Heart right ventricle (tissue), 16 donors: ENCODE results near the gene OR9Q1. TPM values are rescaled to one million over a fixed set of nuclear protein-coding genes. Genes with fewer than 3 reads are reported as not detected.
"Not testable (repeated sequence)": the region's sequence is repeated elsewhere in the genome, so short reads cannot be mapped to it uniquely, and the experiment has no call there.

Experiments used
- ATAC-seq, 8 donors: fragments of 200-7000 bp; cut with Tn5 transposase; one replicate each; pipeline ENCODE4 v1.9.1; 2020; ENCODE audit warnings: mild to moderate bottlenecking in 8 of 8, moderate library complexity in 8 of 8, moderate number of reproducible peaks in 1 of 8
- DNase-seq, 2 donors: peaks; one replicate each; pipeline ENCODE4 v3.0.0-alpha.2; 2020
- H3K27ac ChIP-seq, 10 donors: fragments of 200-600 bp; sonication (generic) in 2 of 10; one replicate each; pipeline versions ENCODE4 v1.5.0 to v1.8.0; 2020 to 2022; ENCODE audit warnings: mild to moderate bottlenecking in 3 of 10
- H3K27me3 ChIP-seq, 7 donors: fragments of 200-600 bp; one replicate each; pipeline ENCODE4 v1.8.0; 2021 to 2022; ENCODE audit warnings: mild to moderate bottlenecking in 2 of 7
- H3K36me3 ChIP-seq, 9 donors: fragments of 200-600 bp; sonication (generic) in 1 of 9; one replicate each; pipeline versions ENCODE4 v1.5.0 to v1.8.0; 2020 to 2022; ENCODE audit warnings: mild to moderate bottlenecking in 2 of 9
- H3K4me1 ChIP-seq, 9 donors: fragments of 200-600 bp; sonication (generic) in 1 of 9; one replicate each; pipeline versions ENCODE4 v1.5.0 to v1.8.0; 2020 to 2022; ENCODE audit warnings: mild to moderate bottlenecking in 4 of 9
- H3K4me3 ChIP-seq, 10 donors: fragments of 200-600 bp; sonication (generic) in 2 of 10; one replicate each; pipeline versions ENCODE4 v1.5.0 to v1.8.0; 2020 to 2022; ENCODE audit warnings: mild to moderate bottlenecking in 7 of 10, moderate library complexity in 2 of 10
- H3K9me3 ChIP-seq, 11 donors: fragments of 200-600 bp in 10 of 11; sonication (generic) in 2 of 11; one replicate each; pipeline versions ENCODE4 v1.5.0 to v1.8.0; 2013 to 2022; ENCODE audit warnings: mild to moderate bottlenecking in 2 of 11, control low read depth in 1 of 11, moderate library complexity in 1 of 11
- WGBS, 2 donors: extraction: QIAGEN DNeasy Blood & Tissue Kit; methylation state at CpG; one replicate each; pipeline ENCODE4 v1.1.7; 2013; ENCODE audit warnings: inconsistent platforms in 1 of 2; 5-methylcytosine and 5-hydroxymethylcytosine counted together
- intact Hi-C, 10 donors: fragments of 100-400 bp; cut with DNase I; formaldehyde crosslinking; loops; one replicate each; pipeline versions ENCODE4 v1.11.1 to v1.14.2; 2022
- polyA plus RNA-seq, 2 donors: library from polyadenylated mRNA; stranded (reverse); fragments of 200-250 nt; gene quantifications; one replicate each; pipeline ENCODE4 v1.2.3, GENCODE V29; 2013
- total RNA-seq, 10 donors: library from RNA; stranded (reverse); fragmentation: NEBNext Ultra II Directional in 3 of 10; extraction: Animal tissue kit (Norgen Biotek cat#: 25700) in 3 of 10; gene quantifications; one replicate each; pipeline versions ENCODE4 v1.2.1 to v1.2.4, GENCODE V29; 2021 to 2023
- TF ChIP-seq, protein P1 (sequence below), 9 donors: fragments of 200-600 bp; sonication (generic) in 2 of 9; IDR thresholded peaks; one replicate each; pipeline versions ENCODE4 v1.5.0 to v1.8.0; 2021 to 2022; ENCODE audit warnings: antibody characterized with exemption in 9 of 9, mild to moderate bottlenecking in 5 of 9, moderate library complexity in 1 of 9
- donor health status: Arrhythmogenic right ventricular cardiomyopathy.
- donor health status: ischemic (EF 13 %, LVEDD 7.1; RV severe dilation, severe dysfunction).
- donor health status: healthy with polysubstance abuse.
- donor health status: DM: no; HTN: yes; CAD: no.
- donor health status: DM: no; HTN: no; CAD: no.
- donor health status: ischemic (EF 25% LVEDD 6.9; RV normal size, moderate dysfunction).
- donor health status: ischemic (EF 25% LVEDD 5.7; RV mildly dilated, moderate dysfunction).
- donor health status: healthy.
- donor health status: DM: yes; HTN: yes; CAD: no.
- donor health status: Ischemic cardiomyopathy.
- donor health status: ischemic (EF 35%, LVEDD 5.7; RV mildly dilated, moderate dysfunction).
- donor health status: nonischemic (EF 11% LVEDD 7.7; RV severe dilation, severe dysfunction).
- donor health status: DM: yes; HTN: yes; CAD: no.
- donor health status: PGD.
- donor health status: ischemic (EF 29% LVEDD 5.4; RV normal size, mild dysfunction).
- donor health status: nonischemic (EF 23%, LVEDD 6.1; RV moderate dilation, normal function).

The OR9Q1 gene
- total and polyA plus RNA-seq, 12 donors, result not detected

DNA sequence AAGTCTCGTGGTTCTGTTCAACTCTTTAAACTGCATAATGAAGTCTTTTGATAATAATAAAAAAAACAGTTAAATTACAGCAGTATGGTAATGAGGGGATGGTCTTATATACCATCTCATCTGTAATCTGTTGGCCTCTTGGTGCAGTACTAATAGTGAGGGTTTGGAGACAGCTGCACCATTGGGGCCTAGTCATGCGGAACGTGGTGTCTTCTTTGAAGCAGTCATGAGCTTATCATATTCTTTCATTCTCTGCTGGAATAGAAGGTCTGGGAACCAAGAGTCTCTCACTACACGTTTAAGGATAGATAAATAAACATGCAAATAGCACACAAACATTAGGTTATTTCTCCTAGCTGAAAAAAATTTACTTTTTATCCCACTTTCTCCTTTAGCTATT, 40.9 kb upstream of the OR9Q1 start:
- H3K36me3 ChIP-seq, result no peaks in the 10 kb centered on the region
- DNase-seq (no peak), ATAC-seq (no peak)
- 58 to 64% methylated on average over 4 of the region's 4 CpGs for WGBS, 2 donors
- intact Hi-C loops, result no loop called here
- no peak overlapping the region for H3K4me3 ChIP-seq
- no peaks in the 10 kb centered on the region for H3K27me3 ChIP-seq
- peaks cover 0 to 11% (median 4%) of the 10 kb centered on the region in 11 donors for H3K9me3 ChIP-seq
- H3K4me1 ChIP-seq, result peaks cover 0 to 18% (median 0%) of the 10 kb centered on the region in 9 donors
- peak overlapping the region in 2 of 10 donors; percentile 11 to 34 for H3K27ac ChIP-seq
- TF ChIP-seq, protein P1, sequence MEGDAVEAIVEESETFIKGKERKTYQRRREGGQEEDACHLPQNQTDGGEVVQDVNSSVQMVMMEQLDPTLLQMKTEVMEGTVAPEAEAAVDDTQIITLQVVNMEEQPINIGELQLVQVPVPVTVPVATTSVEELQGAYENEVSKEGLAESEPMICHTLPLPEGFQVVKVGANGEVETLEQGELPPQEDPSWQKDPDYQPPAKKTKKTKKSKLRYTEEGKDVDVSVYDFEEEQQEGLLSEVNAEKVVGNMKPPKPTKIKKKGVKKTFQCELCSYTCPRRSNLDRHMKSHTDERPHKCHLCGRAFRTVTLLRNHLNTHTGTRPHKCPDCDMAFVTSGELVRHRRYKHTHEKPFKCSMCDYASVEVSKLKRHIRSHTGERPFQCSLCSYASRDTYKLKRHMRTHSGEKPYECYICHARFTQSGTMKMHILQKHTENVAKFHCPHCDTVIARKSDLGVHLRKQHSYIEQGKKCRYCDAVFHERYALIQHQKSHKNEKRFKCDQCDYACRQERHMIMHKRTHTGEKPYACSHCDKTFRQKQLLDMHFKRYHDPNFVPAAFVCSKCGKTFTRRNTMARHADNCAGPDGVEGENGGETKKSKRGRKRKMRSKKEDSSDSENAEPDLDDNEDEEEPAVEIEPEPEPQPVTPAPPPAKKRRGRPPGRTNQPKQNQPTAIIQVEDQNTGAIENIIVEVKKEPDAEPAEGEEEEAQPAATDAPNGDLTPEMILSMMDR (IDR thresholded peaks at IDR 0.05), result no peak

- peaks cover 0 to 15% (median 6%) of the 10 kb centered on the region in 11 donors for H3K9me3 ChIP-seq
- DNase-seq, result no peak
- no peak for ATAC-seq
- peaks cover 0 to 18% (median 0%) of the 10 kb centered on the region in 9 donors for H3K4me1 ChIP-seq
- no peaks in the 10 kb centered on the region for H3K36me3 ChIP-seq
- TF ChIP-seq, protein P1 (IDR thresholded peaks at IDR 0.05), result no peak
- intact Hi-C loops, result no loop called here
- 46 to 59% methylated on average over 3 of the region's 3 CpGs for WGBS, 2 donors
- H3K27ac ChIP-seq, result peak overlapping the region in 2 of 10 donors; percentile 11 to 34
- H3K27me3 ChIP-seq, result no peaks in the 10 kb centered on the region
- no peak overlapping the region for H3K4me3 ChIP-seq
Observed at GRCh38 chr11:57983191-57983590, 40.5 kb upstream of the OR9Q1 start.

DNA sequence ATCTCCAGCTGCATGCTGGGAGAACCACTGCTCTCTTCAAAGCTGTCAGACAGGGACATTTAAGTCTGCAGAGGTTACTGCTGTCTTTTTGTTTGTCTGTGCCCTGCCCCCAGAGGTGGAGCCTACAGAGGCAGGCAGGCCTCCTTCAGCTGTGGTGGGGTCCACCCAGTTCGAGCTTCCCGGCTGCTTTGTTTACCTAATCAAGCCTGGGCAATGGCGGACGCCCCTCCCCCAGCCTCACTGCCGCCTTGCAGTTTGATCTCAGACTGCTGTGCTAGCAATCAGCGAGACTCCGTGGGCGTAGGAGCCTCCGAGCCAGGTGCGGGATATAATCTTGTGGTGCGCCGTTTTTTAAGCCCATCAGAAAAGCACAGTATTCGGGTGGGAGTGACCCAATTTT, 24.2 kb upstream of the OR9Q1 start:
- intact Hi-C loops, result not testable (repeated sequence)

GRCh38 chr11:58000021-58000420, 23.7 kb upstream of the OR9Q1 start:
- Histone ChIP-seq H3K9me3 (peaks cover 0 to 12% (median 0%) of the 10 kb centered on the region in 11 donors), H3K4me1 (peaks cover 0 to 29% (median 0%) of the 10 kb centered on the region in 9 donors)
- 88 to 95% methylated on average over 10 of the region's 10 CpGs for WGBS, 2 donors
- intact Hi-C loops, result loop anchor here in 1 of 10 donors (5.0 kb wide), 1 partner anchor 287 kb away; no protein-coding TSS in a partner anchor
- ATAC-seq, H3K4me3 ChIP-seq, H3K27ac ChIP-seq, H3K36me3 ChIP-seq, H3K27me3 ChIP-seq, DNase-seq: not testable (repeated sequence)

More for the DNA sequence above, 24.2 kb upstream of the OR9Q1 start:
- Histone ChIP-seq H3K9me3 (peaks cover 0 to 12% (median 0%) of the 10 kb centered on the region in 11 donors), H3K4me1 (peaks cover 0 to 26% (median 0%) of the 10 kb centered on the region in 9 donors)
- not testable (repeated sequence) for H3K4me3 ChIP-seq, H3K27me3 ChIP-seq, H3K27ac ChIP-seq, ATAC-seq, H3K36me3 ChIP-seq, DNase-seq
- 76 to 77% methylated on average over 11 to 13 of the region's 13 CpGs for WGBS, 2 donors

GRCh38 chr11:58000699-58001098, 23.0 kb upstream of the OR9Q1 start:
- no peak for ATAC-seq
- intact Hi-C loops, result loop anchor here in 1 of 10 donors (5.0 kb wide), 1 partner anchor 287 kb away; no protein-coding TSS in a partner anchor
- H3K4me1 ChIP-seq, result peaks cover 0 to 36% (median 0%) of the 10 kb centered on the region in 9 donors

More at GRCh38 chr11:58000699-58001098, 23.0 kb upstream of the OR9Q1 start:
- peaks cover 0 to 12% (median 0%) of the 10 kb centered on the region in 11 donors for H3K9me3 ChIP-seq
- H3K27ac ChIP-seq, result no peak overlapping the region
- TF ChIP-seq, protein P1 (IDR thresholded peaks at IDR 0.05), result no peak
- H3K4me3 ChIP-seq, result no peak overlapping the region
- no peaks in the 10 kb centered on the region for H3K36me3 ChIP-seq
- WGBS, 2 donors, result 65 to 71% methylated on average over 5 of the region's 5 CpGs
- no peaks in the 10 kb centered on the region for H3K27me3 ChIP-seq
- no peak for DNase-seq
